Right ventricle myocardium inferior (tissue), 1 donor: Measurements from ENCODE around the gene RACK1. TPM values are rescaled to one million over a fixed set of nuclear protein-coding genes. Genes with fewer than 3 reads are reported as not detected.

Experiments
- ATAC-seq: fragments of 200-7000 bp; cut with Tn5 transposase; one replicate; pipeline ENCODE4 v1.9.1; 2020; ENCODE audit warnings: mild to moderate bottlenecking, moderate library complexity
- DNase-seq: peaks from one replicate; pipeline ENCODE4 v3.0.0; 2021; ENCODE audit errors: missing footprints
- intact Hi-C: fragments of 100-400 bp; cut with DNase I; formaldehyde crosslinking; loops from one replicate; pipeline ENCODE4 v1.11.0; 2022
- microRNA-seq: library from miRNA; unstranded; fragments of <30 nt; microRNA quantifications from one replicate; pipeline ENCODE4 v1.2.0, GENCODE V29; 2020
- total RNA-seq: library from RNA; stranded (reverse); fragmentation: NEBNext Ultra II Directional; extraction: Animal tissue kit (Norgen Biotek cat#: 25700); gene quantifications from one replicate; pipeline ENCODE4 v1.2.1, GENCODE V29; 2021
- donor health status: DM: no; HTN: yes; CAD: no; lungs with severe emphysema.

Gene RACK1
- total RNA-seq, 1 donor from 2014 or later: 693 TPM

DNA sequence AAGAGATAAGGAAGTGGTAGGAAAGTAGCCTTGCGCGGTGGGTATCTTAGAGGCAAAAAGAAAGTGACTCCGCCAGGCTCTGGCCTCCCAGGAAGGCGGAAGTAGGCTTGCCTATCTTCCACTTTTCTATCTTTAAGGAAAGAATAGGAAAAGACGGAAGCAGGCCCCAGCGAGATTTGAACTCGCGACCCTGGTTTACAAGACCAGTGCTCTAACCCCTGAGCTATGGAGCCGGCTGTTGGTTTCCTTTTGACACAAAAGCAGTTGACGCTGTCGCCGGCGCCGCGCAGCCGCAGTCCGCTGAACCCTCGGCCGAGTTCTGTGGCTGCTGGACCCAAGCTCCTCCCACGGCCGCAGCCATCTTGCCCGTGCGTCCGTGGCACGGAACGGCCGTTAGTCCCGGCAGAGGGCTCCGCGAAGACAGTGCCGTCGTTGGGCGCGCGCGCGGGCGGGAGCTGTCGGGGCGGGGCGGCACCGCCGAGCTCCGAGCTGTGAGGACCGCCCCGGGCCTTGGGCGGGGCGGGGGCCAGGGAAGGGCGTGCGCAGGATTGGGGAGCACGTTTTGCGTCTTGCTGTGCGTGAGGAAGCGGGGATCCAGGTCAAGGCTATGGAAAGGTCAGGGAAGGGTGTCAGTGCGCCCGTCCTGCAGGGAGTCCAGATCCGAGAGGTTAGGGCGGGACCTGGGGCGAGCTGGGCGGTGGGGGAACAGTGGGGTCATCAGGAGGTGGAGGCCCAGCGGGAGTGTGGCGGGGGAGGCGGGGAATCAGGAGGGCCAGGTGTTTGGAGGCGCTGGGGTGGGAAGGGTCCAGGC, 52.0 kb downstream of the RACK1 start:
- DNase-seq: peak; percentile 98
- intact Hi-C loops: loop anchor here (1.0 kb wide), 2 partner anchors 15 to 53 kb away; no protein-coding TSS in a partner anchor
- peak; percentile 86 for ATAC-seq

DNA sequence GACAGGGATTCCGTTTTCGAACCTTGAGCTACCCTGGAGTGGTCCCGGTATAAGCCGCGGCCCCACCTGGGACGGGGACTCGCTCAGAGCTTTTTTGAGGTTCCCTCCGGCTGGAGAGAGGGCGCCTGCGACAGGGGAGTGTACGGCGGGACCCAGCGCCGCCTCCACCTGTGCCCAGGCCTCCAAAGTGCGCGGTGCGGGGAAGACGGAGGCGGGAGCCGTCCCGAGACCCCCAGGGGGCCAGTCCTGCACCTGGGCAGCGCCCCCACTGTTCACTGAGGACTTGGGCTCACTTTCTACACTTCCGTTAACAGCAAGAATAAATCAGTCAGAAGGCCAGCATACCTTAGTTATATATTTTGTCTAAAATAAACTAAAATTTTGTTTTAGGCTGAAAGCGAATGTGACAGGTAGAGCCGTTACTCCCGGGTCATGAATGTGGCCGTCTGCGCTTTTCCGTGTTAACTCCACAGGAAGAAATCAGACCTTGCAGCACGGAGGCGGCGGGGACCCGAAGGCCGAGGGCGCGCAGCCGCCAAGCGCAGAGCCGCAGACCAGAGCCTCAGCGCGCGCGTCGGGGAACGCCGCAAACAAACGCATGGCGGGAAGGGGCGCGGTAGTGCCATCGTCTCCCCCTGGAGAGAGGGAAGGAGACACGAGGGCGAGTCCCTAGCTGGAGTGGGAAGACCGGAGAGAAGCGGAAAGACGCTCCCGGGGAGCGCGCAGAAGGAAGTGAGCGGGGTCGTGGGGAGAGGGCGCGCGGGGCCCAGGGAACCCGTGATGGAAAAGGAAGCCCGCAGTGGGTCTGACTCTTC, 52.8 kb downstream of the RACK1 start:
- DNase-seq: peak; percentile 84
- peak; percentile 15 for ATAC-seq
- intact Hi-C loops: loop anchor here (1.0 kb wide), 2 partner anchors 15 to 53 kb away; no protein-coding TSS in a partner anchor

DNA sequence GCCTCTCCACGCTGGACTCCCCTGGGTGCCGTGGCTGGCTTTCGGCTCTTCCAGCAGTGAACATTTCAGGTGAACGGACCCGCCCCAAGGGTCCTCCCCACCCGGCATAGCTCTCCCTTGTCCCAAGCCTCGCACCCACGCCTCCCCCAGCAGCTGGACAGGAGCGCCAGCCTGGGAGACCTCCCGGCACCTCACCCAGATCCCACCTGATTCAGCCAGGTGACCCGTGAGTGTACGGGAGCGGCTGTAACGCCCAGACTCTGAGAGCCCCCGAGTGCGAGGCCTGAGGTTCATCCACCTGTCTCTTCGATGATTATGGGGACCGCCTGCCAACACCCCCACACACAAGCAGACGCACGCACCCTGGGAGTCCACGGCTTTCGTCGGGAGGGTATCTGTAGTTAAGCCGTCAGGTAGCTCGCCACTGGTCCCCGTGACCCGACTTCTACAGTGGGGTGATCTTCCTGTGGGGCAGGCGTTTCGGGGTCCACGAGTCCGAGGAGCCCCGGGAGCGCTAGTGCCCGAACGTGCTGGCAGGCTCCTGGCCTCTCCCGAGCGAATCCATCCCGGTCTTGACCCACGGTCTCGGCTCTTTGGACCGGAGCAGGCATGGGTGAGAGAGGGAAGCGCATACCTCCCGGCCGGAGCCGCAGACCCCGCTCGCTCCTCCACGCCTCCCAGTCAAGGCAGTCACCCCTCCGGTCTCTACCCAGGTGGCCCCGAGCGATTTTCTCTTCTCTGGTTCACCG, 53.6 kb downstream of the RACK1 start:
- DNase-seq (no peak), ATAC-seq (no peak)
- intact Hi-C loops: loop anchor here (2.0 to 5.0 kb wide), 2 partner anchors 71 to 388 kb away; partner anchors contain the start of genes MGAT1 and TRIM52

DNA sequence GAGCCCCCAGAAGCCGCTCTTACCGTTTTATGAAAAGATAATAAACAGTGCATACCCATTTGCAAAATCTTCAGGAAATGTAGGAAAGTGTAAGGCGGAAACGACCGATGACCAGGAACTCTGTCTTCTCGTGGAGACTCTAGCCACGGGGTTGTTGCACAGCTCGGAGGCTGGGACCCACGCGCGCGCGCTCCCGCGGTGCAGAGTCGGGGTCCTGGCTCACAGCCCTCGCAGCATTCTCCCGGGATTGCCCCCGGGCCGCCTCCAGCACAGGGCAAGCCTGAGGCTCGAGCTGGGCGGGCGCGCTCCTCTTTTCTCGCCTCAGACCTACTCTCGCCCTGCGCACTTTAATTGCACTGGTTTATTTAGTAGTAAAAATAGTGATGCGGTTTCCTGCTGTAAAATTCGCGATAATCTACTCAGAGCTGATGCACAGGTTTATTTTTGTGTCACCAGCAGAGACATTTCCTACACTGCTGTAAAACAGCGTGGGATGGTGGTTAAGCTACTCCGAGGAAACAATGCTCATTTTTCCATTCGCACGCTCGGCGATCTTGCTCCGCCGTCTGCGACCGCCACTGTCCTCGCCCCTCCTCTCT, 54.2 kb downstream of the RACK1 start:
- DNase-seq (no peak), ATAC-seq (no peak)
- intact Hi-C loops: loop anchor here (2.0 to 5.0 kb wide), 2 partner anchors 71 to 387 kb away; partner anchors contain the start of genes MGAT1 and TRIM52

DNA sequence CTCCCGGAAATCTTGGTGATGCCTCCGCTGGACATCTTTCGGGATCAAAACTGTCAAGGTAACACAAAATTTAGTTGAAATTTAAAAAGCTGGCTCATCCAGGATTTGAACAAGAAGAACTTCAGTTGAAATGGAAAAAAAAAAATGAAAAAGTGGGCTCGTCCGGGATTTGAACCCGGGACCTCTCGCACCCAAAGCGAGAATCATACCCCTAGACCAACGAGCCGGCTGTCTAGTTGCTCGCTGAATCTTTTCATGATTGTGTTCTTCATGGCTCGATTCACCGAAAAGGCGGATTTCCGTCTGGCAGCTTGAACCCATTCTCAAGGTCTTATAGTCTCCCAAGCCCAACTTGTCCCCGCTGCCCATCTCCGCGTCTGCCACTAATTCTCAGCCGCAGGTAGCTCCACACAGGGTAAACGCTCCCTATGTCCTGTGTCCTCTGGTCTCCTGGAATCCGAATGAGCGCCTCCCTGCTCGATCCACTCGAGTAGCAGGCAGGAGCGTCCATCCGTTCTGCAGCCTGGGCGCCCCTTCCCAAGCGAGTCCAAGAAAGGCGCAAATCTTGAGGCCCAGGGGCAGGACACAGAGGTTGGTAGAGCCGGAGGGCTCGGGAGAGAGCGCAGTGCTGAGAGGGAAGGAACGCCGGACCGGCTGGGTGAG, 54.9 kb downstream of the RACK1 start:
- intact Hi-C loops: loop anchor here (1.0 to 5.0 kb wide), 3 partner anchors 33 to 387 kb away; partner anchors contain the start of genes MGAT1 and TRIM52
- DNase-seq: peak; percentile 80
- ATAC-seq: peak; percentile 24

DNA sequence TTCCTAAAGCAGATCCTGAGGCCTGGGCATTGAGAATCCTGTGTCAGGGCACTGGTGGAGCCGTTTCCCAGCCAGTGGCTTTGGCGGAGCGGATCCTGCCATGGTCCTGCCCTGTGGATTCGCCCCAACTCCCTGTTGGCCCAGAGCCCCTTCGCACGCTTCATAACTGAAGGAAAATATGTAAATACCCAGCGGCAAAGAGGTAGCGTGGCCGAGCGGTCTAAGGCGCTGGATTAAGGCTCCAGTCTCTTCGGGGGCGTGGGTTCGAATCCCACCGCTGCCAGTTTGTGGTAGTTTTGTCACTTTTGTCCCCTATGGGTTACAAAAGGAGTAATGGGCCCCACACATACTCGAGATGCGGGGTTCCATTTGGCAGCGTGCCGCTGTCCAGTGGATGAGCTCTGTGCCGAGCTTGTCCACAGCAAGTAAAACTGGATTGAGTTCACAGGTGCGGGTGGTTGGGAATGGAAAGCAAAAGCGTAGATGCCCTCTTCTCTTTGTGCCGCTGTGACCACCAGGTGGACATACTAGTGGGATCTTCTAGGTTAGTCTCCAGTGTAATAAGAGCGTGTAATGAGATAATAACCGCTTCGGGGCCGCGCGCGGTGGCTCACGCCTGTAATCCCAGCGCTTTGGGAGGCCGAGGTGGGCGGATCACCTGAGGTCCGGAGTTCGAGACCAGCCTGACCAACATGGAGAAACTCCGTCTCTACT, 56.0 kb downstream of the RACK1 start:
- ATAC-seq: peak; percentile 22
- DNase-seq: peak; percentile 88
- intact Hi-C loops: loop anchor here (1.0 to 5.0 kb wide), 3 partner anchors 35 to 385 kb away; partner anchors contain the start of genes MGAT1 and TRIM52

DNA sequence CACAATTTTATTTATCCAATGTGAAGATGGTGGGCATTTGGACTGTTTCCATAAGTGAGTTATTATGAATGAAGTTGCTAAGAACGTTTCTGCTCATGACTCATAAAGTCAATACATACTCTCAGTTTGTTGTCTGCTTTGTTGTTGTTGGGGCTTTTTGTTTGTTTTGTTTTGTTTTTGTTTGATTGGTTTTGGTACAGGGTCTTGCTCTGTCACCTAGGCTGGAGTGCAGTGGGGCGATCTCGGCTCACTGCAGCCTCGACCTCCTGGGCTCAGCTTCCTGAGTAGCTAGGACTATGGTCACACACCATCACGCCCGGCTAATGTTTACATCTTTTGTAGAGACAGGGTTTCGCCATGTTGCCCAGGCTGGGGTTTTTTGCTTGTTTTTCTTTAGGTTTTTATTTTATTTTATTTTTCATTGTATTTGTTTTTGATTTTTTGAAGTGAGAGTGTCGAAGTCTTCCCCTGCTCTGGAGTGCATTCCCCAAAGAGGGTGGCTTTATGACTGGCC, 56.7 kb downstream of the RACK1 start:
- intact Hi-C loops: loop anchor here (5.0 kb wide), 1 partner anchor 385 kb away; the partner anchor contains the start of gene MGAT1
- no peak for ATAC-seq
- DNase-seq: no peak

Small RNAs within 50 kb of the gene (microRNA-seq; reads per million reads assigned to microRNA genes)
- gene MIR4638: not detected

Other genes with a start within 250 kb of the RACK1 start
- 37.6 TPM for gene BTNL9, start 203.6 kb downstream of the RACK1 start, total RNA-seq
- not detected for gene OR2V1, start 112.7 kb downstream of the RACK1 start, total RNA-seq
- not detected for gene OR2V2, start 96.3 kb downstream of the RACK1 start, total RNA-seq
- gene TRIM7, start 38.7 kb downstream of the RACK1 start, total RNA-seq: 14.4 TPM
- gene TRIM41, start 20.6 kb downstream of the RACK1 start, total RNA-seq: 20.9 TPM
- gene TRIM52, start 17.2 kb upstream of the RACK1 start, total RNA-seq: 9.2 TPM
- not detected for gene OR4F3, start 123.4 kb upstream of the RACK1 start, total RNA-seq